Activated CD4-positive, alpha-beta memory T cell treated with anti-CD3 and anti-CD28 coated beads, Interleukin-2, amount 10 ng/mL, durations not matched to agents 7 days and 5 days (primary cell): ENCODE measurements around the gene CLPSL2. TPM values are rescaled to one million over a fixed set of nuclear protein-coding genes. Genes with fewer than 3 reads are reported as not detected.

Experiments
- total RNA-seq, 2 experiments: library from RNA; stranded (reverse); gene quantifications; one replicate each; pipeline ENCODE4 v1.2.3, GENCODE V29; 2021

The CLPSL2 gene
- total RNA-seq, 2 experiments from 2014 or later: not detected

Other genes starting within 250 kb of the CLPSL2 start
- gene FKBP5, start 87.7 kb upstream of the CLPSL2 start, total RNA-seq: 10 to 100 TPM; 51.1 to 51.5 TPM
- 1 to 10 TPM in 1 of 2 experiments, under 1 TPM in 1; 0.40 to 1.3 TPM for gene ARMC12, start 39.6 kb upstream of the CLPSL2 start, total RNA-seq
- gene CLPSL1, start 4.4 kb downstream of the CLPSL2 start, total RNA-seq: not detected
- not detected for gene CLPS, start 20.7 kb downstream of the CLPSL2 start, total RNA-seq
- not detected for gene LHFPL5, start 28.8 kb downstream of the CLPSL2 start, total RNA-seq
- 10 to 100 TPM; 83.0 to 85.4 TPM for gene SRPK1, start 144.5 kb downstream of the CLPSL2 start, total RNA-seq
- gene SLC26A8, start 248.0 kb downstream of the CLPSL2 start, total RNA-seq: not detected